T47D (cell line): ENCODE data around the gene MYO3B.

Source experiments
- DNase-seq, 2 experiments: peaks; one replicate each; pipeline versions ENCODE4 v3.0.0 to v3.0.0-alpha.2; 2011 to 2012; ENCODE audit warnings: low read depth in 1 of 2, low spot score in 1 of 2
- JUND ChIP-seq: IDR thresholded peaks from 2 replicates; pipeline ENCODE4 v1.6.1; 2012; ENCODE audit warnings: low read depth
- in situ Hi-C: cut with HindIII; loops from 2 replicates; pipeline ENCODE4 v1.10.0; 2016; ENCODE audit warnings: low sequenced_read_pairs, low pct_unique_long_range_greater_than_20kb

The MYO3B gene

GRCh38 chr2:170180031-170180566, 2.2 kb downstream of the MYO3B start:
- in situ Hi-C loops = no loop called here
- peak in 1 of 2 experiments; percentile 5 for DNase-seq
- no peak for TF ChIP-seq JUND

DNA sequence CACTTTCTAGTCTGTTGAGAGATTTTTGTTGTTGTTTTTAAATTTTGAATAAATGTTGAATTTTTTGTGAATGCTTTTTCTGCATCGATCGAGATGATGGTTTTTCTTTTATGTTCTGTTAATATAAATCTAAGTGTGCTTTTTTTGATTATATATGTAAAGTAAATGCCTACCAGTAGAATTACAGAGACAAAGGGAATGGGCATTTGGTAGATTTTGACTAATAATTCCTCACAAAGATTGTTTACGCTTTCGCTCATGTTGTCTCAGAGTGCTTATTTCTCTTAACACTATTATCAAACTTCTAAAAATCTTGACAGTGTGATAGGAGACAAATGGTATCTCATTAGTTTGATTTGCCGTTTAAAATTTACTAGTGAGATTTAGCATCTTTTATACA, 3.7 kb downstream of the MYO3B start:
- TF ChIP-seq JUND = no peak
- in situ Hi-C loops = no loop called here
- DNase-seq = no peak

- in situ Hi-C loops = no loop called here
- TF ChIP-seq JUND = no peak
- DNase-seq = no peak
Observed at GRCh38 chr2:170185319-170185718, 7.4 kb downstream of the MYO3B start.

- TF ChIP-seq JUND = no peak
- in situ Hi-C loops = no loop called here
- no peak for DNase-seq
Observed at GRCh38 chr2:170189757-170190156, 11.8 kb downstream of the MYO3B start.

GRCh38 chr2:170190172-170190571, 12.2 kb downstream of the MYO3B start:
- in situ Hi-C loops = no loop called here
- no peak for DNase-seq
- TF ChIP-seq JUND = no peak

DNA sequence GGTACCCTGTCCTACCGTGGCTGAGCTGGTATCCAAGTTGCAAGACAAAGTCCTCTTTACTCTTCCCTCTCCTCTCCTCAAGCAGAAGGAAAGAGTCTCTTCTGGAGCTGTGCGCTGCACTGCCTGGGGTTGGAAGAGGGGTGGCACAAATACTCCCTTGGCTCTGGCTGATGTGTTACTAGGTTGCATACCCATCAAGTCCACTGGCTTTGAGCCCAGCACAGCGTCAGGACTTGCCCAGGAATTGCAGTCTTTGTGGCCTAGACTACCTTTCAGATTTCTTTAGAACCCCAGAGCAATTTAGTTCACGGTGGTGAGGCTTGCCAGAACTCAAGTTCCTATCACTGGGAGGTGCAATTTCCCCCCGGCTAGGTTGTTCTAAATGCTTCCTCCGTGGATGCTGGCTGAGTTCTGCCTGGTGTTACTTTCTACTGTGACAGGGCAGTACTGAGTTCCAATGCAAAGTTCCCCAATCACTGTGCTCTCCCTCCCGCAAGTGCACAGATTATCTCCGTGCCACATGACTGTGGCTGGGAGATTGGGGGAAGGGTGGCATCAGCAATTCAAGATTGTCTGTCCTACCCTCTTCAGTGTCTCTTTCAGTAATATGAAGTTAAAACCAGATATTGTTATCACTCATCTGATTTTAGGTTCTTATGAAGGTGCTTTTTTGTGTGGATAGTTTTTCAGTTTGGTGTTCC, 13.4 kb downstream of the MYO3B start:
- in situ Hi-C loops = no loop called here
- no peak for DNase-seq
- no peak for TF ChIP-seq JUND

DNA sequence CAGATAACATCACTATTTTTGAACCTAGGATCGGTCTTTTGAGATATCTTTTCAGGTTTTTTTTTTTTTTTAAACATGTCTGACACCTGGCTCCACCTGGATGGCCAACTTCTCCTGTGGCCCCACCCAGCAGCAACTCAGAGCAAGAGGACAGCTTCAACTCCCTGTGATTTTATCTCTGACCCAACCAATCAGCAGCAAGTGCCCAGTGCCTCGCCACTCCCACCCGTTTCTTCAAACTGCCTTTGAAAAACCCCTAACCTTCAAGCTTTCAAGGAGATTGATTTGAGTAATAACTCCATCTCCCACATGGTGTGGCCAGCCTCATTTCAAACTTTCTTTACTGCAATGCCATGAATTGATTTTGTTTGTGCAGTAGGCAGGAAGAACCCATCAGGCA, 19.0 kb downstream of the MYO3B start:
- in situ Hi-C loops = no loop called here
- no peak for TF ChIP-seq JUND
- DNase-seq = no peak

DNA sequence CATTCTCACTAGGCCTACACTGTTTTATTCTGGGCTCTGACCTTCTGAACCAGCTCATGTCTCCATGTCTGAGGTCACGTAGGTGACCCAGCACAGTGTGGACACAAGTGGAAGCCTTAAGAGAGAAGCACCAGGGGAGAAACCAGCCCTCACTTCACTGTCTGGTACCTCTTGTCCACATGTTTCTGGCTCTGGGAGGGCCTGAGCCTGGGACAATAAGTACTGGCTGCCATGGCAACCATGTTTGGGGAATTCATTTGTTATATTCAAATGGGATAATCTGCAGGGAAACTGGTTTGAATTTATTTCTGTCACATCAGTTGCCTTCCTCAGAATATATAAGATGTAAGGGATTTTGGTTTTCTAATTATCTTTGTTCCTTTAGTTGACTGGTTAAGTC, 23.3 kb downstream of the MYO3B start:
- TF ChIP-seq JUND = no peak
- DNase-seq = no peak
- in situ Hi-C loops = no loop called here

GRCh38 chr2:170201734-170202393, 23.9 kb downstream of the MYO3B start:
- in situ Hi-C loops = no loop called here
- TF ChIP-seq JUND = no peak
- no peak for DNase-seq

DNA sequence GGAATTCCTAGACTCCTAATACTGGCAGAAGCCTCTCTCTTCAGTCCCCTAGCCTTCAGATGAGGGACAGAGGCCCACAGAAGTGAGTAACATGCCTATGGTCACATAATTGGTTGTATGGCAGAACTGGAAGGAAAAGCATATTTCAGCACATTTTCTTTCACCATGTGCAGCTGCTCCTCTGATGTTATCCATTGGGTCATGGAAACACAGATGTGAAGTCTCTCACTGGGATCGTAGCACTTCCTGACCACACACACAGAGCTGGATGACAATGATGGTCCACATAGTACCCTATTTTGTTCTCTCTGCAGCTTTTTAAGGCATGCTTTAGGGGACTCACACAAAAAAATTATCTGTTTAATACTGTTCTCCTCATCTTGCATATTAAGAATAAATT, 24.5 kb downstream of the MYO3B start:
- in situ Hi-C loops = no loop called here
- TF ChIP-seq JUND = no peak
- DNase-seq = no peak

GRCh38 chr2:170204298-170204951, 26.5 kb downstream of the MYO3B start:
- no peak for DNase-seq
- no peak for TF ChIP-seq JUND
- in situ Hi-C loops = no loop called here

DNA sequence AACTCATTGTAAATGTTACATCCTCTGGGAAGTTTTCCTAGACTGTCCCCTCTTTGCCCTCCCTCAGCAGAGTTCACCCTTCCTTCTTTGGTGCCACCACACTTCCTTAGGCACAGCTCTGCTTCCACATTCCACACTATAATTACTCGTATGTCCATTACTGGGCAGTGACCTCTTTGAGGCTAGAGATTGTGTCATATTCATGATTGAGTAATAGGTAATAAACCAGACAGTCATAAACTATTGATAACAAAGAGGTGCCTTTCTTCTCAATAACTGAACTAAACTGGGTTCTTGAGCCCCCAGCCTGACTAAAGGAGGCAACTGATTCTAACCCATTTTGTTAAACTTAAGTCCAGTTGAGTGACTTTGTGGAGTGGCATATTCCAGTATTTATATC, 28.3 kb downstream of the MYO3B start:
- no peak for DNase-seq
- in situ Hi-C loops = no loop called here
- TF ChIP-seq JUND = no peak

GRCh38 chr2:170206805-170207407, 29.0 kb downstream of the MYO3B start:
- TF ChIP-seq JUND = no peak
- no peak for DNase-seq
- in situ Hi-C loops = no loop called here
